ENCODE results near the gene CPA1. TPM values are rescaled to one million over a fixed set of nuclear protein-coding genes. Genes with fewer than 3 reads are reported as not detected.

CPA1 gene
- total and polyA plus RNA-seq, 2 donors from 2014 or later, result 0.50 to 1.1 TPM

- intact Hi-C loops (cut with DNase I), result no loop called here
- no peaks in the 10 kb centered on the region for H3K9me3 ChIP-seq (ENCODE audit: control insufficient read depth in 2 of 3, insufficient read depth in 1 of 3, low read length in 3 of 3)
- H3K9ac ChIP-seq (ENCODE audit: low read length in 3 of 3), result no peak overlapping the region
- no peak overlapping the region for H3K4me3 ChIP-seq (ENCODE audit: low read length in 3 of 3)
- TF ChIP-seq CTCF (IDR thresholded peaks at IDR 0.05; ENCODE audit: borderline replicate concordance, extremely low read depth, insufficient read depth), result no peak
- DNase-seq (no peak), FAIRE-seq (no peak)
- H3K4me1 ChIP-seq (ENCODE audit: control insufficient read depth in 2 of 3, insufficient read depth in 2 of 3, low read depth in 1 of 3, low read length in 3 of 3), result peaks cover 0 to 14% (median 2%) of the 10 kb centered on the region in 3 donors
- H3K27ac ChIP-seq (ENCODE audit: low read depth in 2 of 2, low read length in 2 of 2), result no peak overlapping the region
- no peaks in the 10 kb centered on the region for H3K36me3 ChIP-seq (ENCODE audit: control insufficient read depth in 2 of 3, insufficient read depth in 3 of 3, low read length in 3 of 3)
- no peaks in the 10 kb centered on the region for H3K27me3 ChIP-seq (ENCODE audit: control insufficient read depth, insufficient read depth, low read length)
Measured at GRCh38 chr7:130429019-130429418, 48.7 kb downstream of the CPA1 start.

- H3K27me3 ChIP-seq (ENCODE audit: control insufficient read depth, insufficient read depth, low read length), result no peaks in the 10 kb centered on the region
- H3K27ac ChIP-seq (ENCODE audit: low read depth in 2 of 2, low read length in 2 of 2), result no peak overlapping the region
- H3K4me3 ChIP-seq (ENCODE audit: low read length in 3 of 3), result peak overlapping the region in 1 of 3 donors; percentile 30
- no peak for TF ChIP-seq CTCF (IDR thresholded peaks at IDR 0.05; ENCODE audit: borderline replicate concordance, extremely low read depth, insufficient read depth)
- H3K4me1 ChIP-seq (ENCODE audit: control insufficient read depth in 2 of 3, insufficient read depth in 2 of 3, low read depth in 1 of 3, low read length in 3 of 3), result peaks cover 0 to 14% (median 2%) of the 10 kb centered on the region in 3 donors
- FAIRE-seq (no peak), DNase-seq (no peak)
- H3K9ac ChIP-seq (ENCODE audit: low read length in 3 of 3), result peak overlapping the region in 1 of 3 donors; percentile 33
- H3K9me3 ChIP-seq (ENCODE audit: control insufficient read depth in 2 of 3, insufficient read depth in 1 of 3, low read length in 3 of 3), result no peaks in the 10 kb centered on the region
- intact Hi-C loops (cut with DNase I), result no loop called here
- H3K36me3 ChIP-seq (ENCODE audit: control insufficient read depth in 2 of 3, insufficient read depth in 3 of 3, low read length in 3 of 3), result no peaks in the 10 kb centered on the region
Measured at GRCh38 chr7:130430115-130430514, 49.8 kb downstream of the CPA1 start.

- H3K9ac ChIP-seq (ENCODE audit: low read length in 3 of 3), result peak overlapping the region in 1 of 3 donors; percentile 31
Measured at GRCh38 chr7:130430841-130431666, 50.8 kb downstream of the CPA1 start.

More at GRCh38 chr7:130430841-130431666, 50.8 kb downstream of the CPA1 start:
- FAIRE-seq, result no peak
- Histone ChIP-seq H3K4me1 (ENCODE audit: control insufficient read depth in 2 of 3, insufficient read depth in 2 of 3, low read depth in 1 of 3, low read length in 3 of 3) (peaks cover 0 to 14% (median 2%) of the 10 kb centered on the region in 3 donors), H3K27me3 (ENCODE audit: control insufficient read depth, insufficient read depth, low read length) (no peaks in the 10 kb centered on the region), H3K4me3 (ENCODE audit: low read length in 3 of 3) (peak overlapping the region in 2 of 3 donors; percentile 7 to 49), H3K27ac (ENCODE audit: low read depth in 2 of 2, low read length in 2 of 2) (no peak overlapping the region), H3K36me3 (ENCODE audit: control insufficient read depth in 2 of 3, insufficient read depth in 3 of 3, low read length in 3 of 3) (no peaks in the 10 kb centered on the region), H3K9me3 (ENCODE audit: control insufficient read depth in 2 of 3, insufficient read depth in 1 of 3, low read length in 3 of 3) (no peaks in the 10 kb centered on the region)
- DNase-seq, result peak in 4 of 5 donors; percentile 68 to 91 (median 81)
- intact Hi-C loops (cut with DNase I), result no loop called here
- TF ChIP-seq CTCF (IDR thresholded peaks at IDR 0.05; ENCODE audit: borderline replicate concordance, extremely low read depth, insufficient read depth), result no peak

All from kidney (tissue), 14 donors.